Measurements from ENCODE around the gene HYAL2. TPM values are rescaled to one million over a fixed set of nuclear protein-coding genes. Genes with fewer than 3 reads are reported as not detected.

Gene HYAL2
- total RNA-seq, 2 experiments from 2014 or later = 7.7 to 19.7 TPM

DNA sequence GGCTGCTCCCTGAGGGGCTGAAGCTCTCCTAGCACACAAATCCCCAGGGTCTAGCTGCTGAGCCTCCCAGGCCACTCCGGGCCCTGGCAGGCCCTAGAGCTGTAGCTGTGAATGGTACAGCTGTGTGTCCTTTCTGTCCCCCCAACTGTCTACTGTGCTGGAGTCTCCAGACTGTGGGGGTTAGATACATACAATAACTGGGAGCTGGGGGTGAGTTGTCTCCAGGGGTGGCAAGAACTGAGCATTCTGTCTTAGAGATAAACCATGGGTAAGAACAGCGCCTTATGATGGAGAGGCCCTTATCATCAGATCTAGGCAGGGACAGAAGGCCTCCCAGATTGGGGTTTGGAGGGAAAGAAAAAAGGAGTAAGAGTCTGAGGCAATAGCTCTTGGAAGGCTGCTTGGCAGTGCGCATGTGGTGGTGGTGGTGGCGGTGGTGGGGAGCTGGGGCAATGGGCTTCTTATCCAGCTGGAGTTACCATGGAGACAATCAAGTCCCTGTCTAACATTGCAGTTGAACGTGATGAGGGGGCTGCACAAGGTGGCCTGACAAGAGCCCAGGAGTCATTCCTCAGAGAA is 31.7 kb upstream of the HYAL2 start:
- peaks cover 31% of the 10 kb centered on the region; the same call in 1 of the 2 replicates for H3K79me2 ChIP-seq (ENCODE audit: insufficient read depth, low read depth, low read length)
- peaks cover 54% of the 10 kb centered on the region for H3K4me1 ChIP-seq (ENCODE audit: insufficient read depth, low read length, poor library complexity, severe bottlenecking)
- no peak overlapping the region for H2AFZ ChIP-seq (ENCODE audit: low read length)
- intact Hi-C loops (cut with micrococcal nuclease; ENCODE audit: unreplicated experiment) = loop anchor here (5.0 kb wide), 1 partner anchor 213 kb away; the partner anchor contains the start of genes C3orf18 and HEMK1
- 0 out of 2 replicates have a peak, but pooled peaks cover 4% of the 10 kb centered on the region for H4K20me1 ChIP-seq (ENCODE audit: insufficient read depth, low read length)
- no peak overlapping the region for H3K27ac ChIP-seq (ENCODE audit: low read depth, low read length, poor library complexity, severe bottlenecking)
- no peak for TF ChIP-seq EZH2phosphoT487 (IDR thresholded peaks at IDR 0.05; ENCODE audit: borderline replicate concordance, low read depth, low read length)
- TF ChIP-seq, protein P1, sequence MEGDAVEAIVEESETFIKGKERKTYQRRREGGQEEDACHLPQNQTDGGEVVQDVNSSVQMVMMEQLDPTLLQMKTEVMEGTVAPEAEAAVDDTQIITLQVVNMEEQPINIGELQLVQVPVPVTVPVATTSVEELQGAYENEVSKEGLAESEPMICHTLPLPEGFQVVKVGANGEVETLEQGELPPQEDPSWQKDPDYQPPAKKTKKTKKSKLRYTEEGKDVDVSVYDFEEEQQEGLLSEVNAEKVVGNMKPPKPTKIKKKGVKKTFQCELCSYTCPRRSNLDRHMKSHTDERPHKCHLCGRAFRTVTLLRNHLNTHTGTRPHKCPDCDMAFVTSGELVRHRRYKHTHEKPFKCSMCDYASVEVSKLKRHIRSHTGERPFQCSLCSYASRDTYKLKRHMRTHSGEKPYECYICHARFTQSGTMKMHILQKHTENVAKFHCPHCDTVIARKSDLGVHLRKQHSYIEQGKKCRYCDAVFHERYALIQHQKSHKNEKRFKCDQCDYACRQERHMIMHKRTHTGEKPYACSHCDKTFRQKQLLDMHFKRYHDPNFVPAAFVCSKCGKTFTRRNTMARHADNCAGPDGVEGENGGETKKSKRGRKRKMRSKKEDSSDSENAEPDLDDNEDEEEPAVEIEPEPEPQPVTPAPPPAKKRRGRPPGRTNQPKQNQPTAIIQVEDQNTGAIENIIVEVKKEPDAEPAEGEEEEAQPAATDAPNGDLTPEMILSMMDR (conservative IDR thresholded peaks at IDR 0.05; ENCODE audit: low read length) = no peak
- DNase-seq (ENCODE audit: low spot score) = no peak
- no TSS peak for BruUV-seq (replicated peaks)
- no peaks in the 10 kb centered on the region for H3K9me2 ChIP-seq (ENCODE audit: insufficient read depth, low read length)
- ChIA-PET CTCF (ENCODE audit: unreplicated experiment) (interaction anchor here (0.6 to 0.8 kb wide), 2 partner anchors 39 to 1658 kb away, joined by 3 read pairs; no protein-coding TSS in a partner anchor), POLR2A (interaction anchor here (0.5 to 1.5 kb wide), 2 partner anchors 17 to 1083 kb away, joined by 4 to 5 read pairs; no protein-coding TSS in a partner anchor)
- no peak overlapping the region for H3K4me3 ChIP-seq (ENCODE audit: low read depth, low read length, poor library complexity, severe bottlenecking)
- H3K9me3 ChIP-seq (ENCODE audit: low read length) = no peaks in the 10 kb centered on the region
- no peak overlapping the region for H3K4me2 ChIP-seq (ENCODE audit: low read length)
- peaks cover 42% of the 10 kb centered on the region for H3K36me3 ChIP-seq (ENCODE audit: insufficient read depth, low read length)

DNA sequence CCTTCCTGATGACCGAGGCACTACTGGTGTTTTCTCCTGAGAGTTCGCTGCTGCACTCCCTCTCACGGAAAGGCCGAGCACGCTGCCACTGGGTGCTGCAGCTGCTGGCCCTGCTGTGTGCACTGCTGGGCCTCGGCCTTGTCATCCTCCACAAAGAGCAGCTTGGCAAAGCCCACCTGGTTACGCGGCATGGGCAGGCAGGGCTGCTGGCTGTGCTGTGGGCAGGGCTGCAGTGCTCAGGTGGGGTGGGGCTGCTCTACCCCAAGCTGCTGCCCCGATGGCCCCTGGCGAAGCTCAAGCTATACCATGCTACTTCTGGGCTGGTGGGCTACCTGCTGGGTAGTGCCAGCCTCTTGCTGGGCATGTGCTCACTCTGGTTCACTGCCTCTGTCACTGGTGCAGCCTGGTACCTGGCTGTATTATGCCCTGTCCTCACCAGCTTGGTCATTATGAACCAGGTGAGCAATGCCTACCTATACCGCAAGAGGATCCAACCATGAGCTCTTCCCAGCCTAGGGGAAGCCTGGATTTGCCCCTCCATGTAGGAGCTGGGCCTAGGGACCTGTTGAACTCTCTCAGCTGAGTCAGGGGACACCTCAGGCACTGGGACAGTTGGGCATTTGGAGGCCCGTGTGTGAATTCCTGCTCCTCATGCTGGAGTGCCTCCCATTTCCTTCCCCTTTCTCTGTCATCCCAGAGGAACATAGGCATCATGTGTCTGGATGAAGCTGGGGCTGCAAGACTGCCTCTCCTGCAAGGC is 30.9 kb upstream of the HYAL2 start:
- Histone ChIP-seq H3K27ac (ENCODE audit: low read depth, low read length, poor library complexity, severe bottlenecking) (no peak overlapping the region), H4K20me1 (ENCODE audit: insufficient read depth, low read length) (0 out of 2 replicates have a peak, but pooled peaks cover 4% of the 10 kb centered on the region), H3K4me3 (ENCODE audit: low read depth, low read length, poor library complexity, severe bottlenecking) (no peak overlapping the region), H3K79me2 (ENCODE audit: insufficient read depth, low read depth, low read length) (peaks cover 25% of the 10 kb centered on the region; the same call in 1 of the 2 replicates), H2AFZ (ENCODE audit: low read length) (no peak overlapping the region), H3K4me1 (ENCODE audit: insufficient read depth, low read length, poor library complexity, severe bottlenecking) (peaks cover 52% of the 10 kb centered on the region), H3K4me2 (ENCODE audit: low read length) (no peak overlapping the region), H3K9me3 (ENCODE audit: low read length) (no peaks in the 10 kb centered on the region), H3K9me2 (ENCODE audit: insufficient read depth, low read length) (no peaks in the 10 kb centered on the region), H3K36me3 (ENCODE audit: insufficient read depth, low read length) (peaks cover 46% of the 10 kb centered on the region)
- no peak for DNase-seq (ENCODE audit: low spot score)
- ChIA-PET POLR2A (interaction anchor here (1.5 kb wide), 1 partner anchor 16 kb away, joined by 4 read pairs; no protein-coding TSS in a partner anchor), CTCF (ENCODE audit: unreplicated experiment) (interaction anchor here (0.8 kb wide), 1 partner anchor 38 kb away, joined by 3 read pairs; no protein-coding TSS in a partner anchor)
- no peak for TF ChIP-seq EZH2phosphoT487 (IDR thresholded peaks at IDR 0.05; ENCODE audit: borderline replicate concordance, low read depth, low read length)
- TF ChIP-seq, protein P1 (conservative IDR thresholded peaks at IDR 0.05; ENCODE audit: low read length) = no peak
- BruUV-seq (replicated peaks) = no TSS peak
- intact Hi-C loops (cut with micrococcal nuclease; ENCODE audit: unreplicated experiment) = loop anchor here (5.0 kb wide), 1 partner anchor 214 kb away; the partner anchor contains the start of genes C3orf18 and HEMK1
